Measurements from ENCODE around the gene LCE6A. TPM values are rescaled to one million over a fixed set of nuclear protein-coding genes. Genes with fewer than 3 reads are reported as not detected.

The LCE6A gene
- total RNA-seq, 3 donors from 2014 or later (not counting 1 experiment from before 2014, with no cell fraction given), result not detected

GRCh38 chr1:152870831-152871730 is 28.4 kb downstream of the LCE6A start:
- H3K36me3 ChIP-seq (ENCODE audit: control insufficient read depth, insufficient read depth, low read length), result no peaks in the 10 kb centered on the region
- TF ChIP-seq CTCF (IDR thresholded peaks at IDR 0.05), result no peak
- Mint-ChIP-seq H3K9me3 (no peaks in the 10 kb centered on the region), H3K27ac (no peak overlapping the region), H3K36me3 (no peaks in the 10 kb centered on the region), H3K27me3 (ENCODE audit: low read depth in 2 of 2) (peaks cover 8 to 19% of the 10 kb centered on the region in 2 donors), H3K4me1 (no peaks in the 10 kb centered on the region), H3K4me3 (no peak overlapping the region)
- H3K9me3 ChIP-seq (ENCODE audit: control insufficient read depth, insufficient read depth, low read length), result no peaks in the 10 kb centered on the region
- intact Hi-C loops (cut with micrococcal nuclease), result loop anchor here (1.0 kb wide), 1 partner anchor 55 kb away; no protein-coding TSS in a partner anchor
- no peak overlapping the region for H3K27ac ChIP-seq (ENCODE audit: low read length)
- 49% methylated on average over 6 of the region's 17 CpGs for WGBS (ENCODE audit: insufficient coverage)
- ATAC-seq (no peak), DNase-seq (no peak)
- H3K4me1 ChIP-seq (ENCODE audit: control insufficient read depth, insufficient read depth, low read length), result no peaks in the 10 kb centered on the region
- H3K4me3 ChIP-seq (ENCODE audit: low read length), result no peak overlapping the region
- H3K27me3 ChIP-seq (ENCODE audit: control insufficient read depth, insufficient read depth, low read length), result no peaks in the 10 kb centered on the region

- Histone ChIP-seq H3K4me3 (ENCODE audit: low read length) (no peak overlapping the region), H3K9me3 (ENCODE audit: control insufficient read depth, insufficient read depth, low read length) (no peaks in the 10 kb centered on the region), H3K36me3 (ENCODE audit: control insufficient read depth, insufficient read depth, low read length) (no peaks in the 10 kb centered on the region), H3K4me1 (ENCODE audit: control insufficient read depth, insufficient read depth, low read length) (no peaks in the 10 kb centered on the region), H3K27me3 (ENCODE audit: control insufficient read depth, insufficient read depth, low read length) (no peaks in the 10 kb centered on the region), H3K27ac (ENCODE audit: low read length) (no peak overlapping the region)
- H3K27me3 Mint-ChIP-seq (ENCODE audit: low read depth in 2 of 2), result peaks cover 8 to 22% of the 10 kb centered on the region in 2 donors
- no peak for TF ChIP-seq CTCF (IDR thresholded peaks at IDR 0.05)
- intact Hi-C loops (cut with micrococcal nuclease), result loop anchor here (1.0 kb wide), 1 partner anchor 55 kb away; no protein-coding TSS in a partner anchor
- H3K9me3 Mint-ChIP-seq, result no peaks in the 10 kb centered on the region
- no peak for DNase-seq
- 89% methylated on average over 6 of the region's 6 CpGs for WGBS (ENCODE audit: insufficient coverage)
- no peak overlapping the region for H3K27ac Mint-ChIP-seq
- ATAC-seq, result no peak
- no peaks in the 10 kb centered on the region for H3K4me1 Mint-ChIP-seq
- no peaks in the 10 kb centered on the region for H3K36me3 Mint-ChIP-seq
- no peak overlapping the region for H3K4me3 Mint-ChIP-seq
Measured at GRCh38 chr1:152871731-152872126, 29.1 kb downstream of the LCE6A start.

- intact Hi-C loops (cut with micrococcal nuclease), result no loop called here
- H3K27me3 Mint-ChIP-seq (ENCODE audit: low read depth in 2 of 2), result peaks cover 10 to 38% of the 10 kb centered on the region in 2 donors
- no peaks in the 10 kb centered on the region for H3K36me3 Mint-ChIP-seq
- no peak overlapping the region for H3K4me3 ChIP-seq (ENCODE audit: low read length)
- ATAC-seq (no peak), DNase-seq (no peak)
- H3K4me3 Mint-ChIP-seq, result no peak overlapping the region
- H3K36me3 ChIP-seq (ENCODE audit: control insufficient read depth, insufficient read depth, low read length), result no peaks in the 10 kb centered on the region
- no peaks in the 10 kb centered on the region for H3K9me3 ChIP-seq (ENCODE audit: control insufficient read depth, insufficient read depth, low read length)
- H3K4me1 Mint-ChIP-seq, result no peaks in the 10 kb centered on the region
- no peak for TF ChIP-seq CTCF (IDR thresholded peaks at IDR 0.05)
- no peaks in the 10 kb centered on the region for H3K4me1 ChIP-seq (ENCODE audit: control insufficient read depth, insufficient read depth, low read length)
- no peak overlapping the region for H3K27ac Mint-ChIP-seq
- no peaks in the 10 kb centered on the region for H3K27me3 ChIP-seq (ENCODE audit: control insufficient read depth, insufficient read depth, low read length)
- H3K27ac ChIP-seq (ENCODE audit: low read length), result no peak overlapping the region
- no peaks in the 10 kb centered on the region for H3K9me3 Mint-ChIP-seq
Measured at GRCh38 chr1:152873495-152873894, 30.8 kb downstream of the LCE6A start.
